BJ (cell line): ENCODE data around the gene DEFB121. TPM values are rescaled to one million over a fixed set of nuclear protein-coding genes. Genes with fewer than 3 reads are reported as not detected.

Source experiments
- CTCF ChIA-PET: fragments of 350-600 bp; formaldehyde crosslinking; extraction: SDS; loops from one replicate; lab custom pipeline; 2021; ENCODE audit warnings: antibody characterized with exemption, inconsistent platforms; lab: Yijun Ruan, JAX
- POLR2A ChIA-PET: fragments of 300-600 bp; sonication (Branson Sonifier 250); formaldehyde crosslinking; extraction: SDS; loops from one replicate; lab custom pipeline; 2021; ENCODE audit warnings: antibody characterized with exemption; lab: Charles Lee
- DNase-seq: peaks from one replicate; pipeline ENCODE4 v3.0.0-alpha.2; 2011; ENCODE audit warnings: low read depth
- H3K27me3 ChIP-seq: 2 replicates; pipeline ENCODE4 v1.6.0; 2011; ENCODE audit warnings: low read length; ENCODE audit not compliant: control insufficient read depth, insufficient read depth
- H3K36me3 ChIP-seq: 2 replicates; pipeline ENCODE4 v1.5.1; 2011; ENCODE audit warnings: low read length; ENCODE audit not compliant: control insufficient read depth, insufficient read depth
- H3K4me3 ChIP-seq: 2 replicates; pipeline ENCODE4 v1.5.1; 2011; ENCODE audit warnings: low read depth, mild to moderate bottlenecking, control low read depth, low read length
- CTCF ChIP-seq: IDR thresholded peaks from 2 replicates; pipeline ENCODE4 v1.5.1; 2011; ENCODE audit warnings: low read depth, mild to moderate bottlenecking, control low read depth, inconsistent platforms, low read length, moderate library complexity; ENCODE audit not compliant: insufficient read depth
- polyA plus RNA-seq: library from polyadenylated mRNA; depleted of rRNA; stranded (reverse); fragments of >200 nt; gene quantifications from 2 replicates; pipeline ENCODE4 v1.2.3, GENCODE V29; 2011

DEFB121 gene
- polyA plus RNA-seq, 1 experiment = not detected

- TF ChIP-seq CTCF = no peak
- no peaks in the 10 kb centered on the region for H3K27me3 ChIP-seq
- ChIA-PET POLR2A (no interaction called here), CTCF (no interaction called here)
- H3K36me3 ChIP-seq = no peaks in the 10 kb centered on the region
- H3K4me3 ChIP-seq = no peak overlapping the region
- DNase-seq = no peak
These were observed 19.8 kb upstream of the DEFB121 start for GRCh38 chr20:31425797-31426196.

GRCh38 chr20:31418307-31418706 lies 12.3 kb upstream of the DEFB121 start:
- TF ChIP-seq CTCF = no peak
- H3K27me3 ChIP-seq = no peaks in the 10 kb centered on the region
- no peak overlapping the region for H3K4me3 ChIP-seq
- ChIA-PET POLR2A (no interaction called here), CTCF (interaction anchor here (0.8 kb wide), 1 partner anchor 85 kb away, joined by 3 read pairs; no protein-coding TSS in a partner anchor)
- no peak for DNase-seq
- H3K36me3 ChIP-seq = no peaks in the 10 kb centered on the region

DNA sequence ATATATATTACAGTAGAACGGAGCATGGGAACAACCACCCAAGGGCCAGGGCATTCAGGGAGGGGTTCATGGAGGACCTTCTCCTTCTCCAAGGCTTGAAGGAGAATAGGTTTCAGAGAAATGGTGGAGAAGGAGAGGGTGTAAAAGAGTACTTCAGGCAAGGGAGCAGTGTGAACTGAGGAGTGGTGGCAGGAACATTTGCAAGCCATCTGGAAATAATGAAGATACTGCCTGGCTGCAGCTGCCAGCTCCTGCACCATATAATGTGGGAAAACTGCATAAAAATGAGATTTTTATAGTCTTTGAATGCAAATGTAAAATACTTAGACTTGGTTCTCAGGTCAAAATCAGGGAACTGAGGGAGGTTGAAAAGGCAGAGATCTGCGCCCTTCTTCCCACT lies 9.6 kb upstream of the DEFB121 start:
- ChIA-PET POLR2A (no interaction called here), CTCF (interaction anchor here (1.7 kb wide), 1 partner anchor 88 kb away, joined by 3 read pairs; no protein-coding TSS in a partner anchor)
- Histone ChIP-seq H3K27me3 (no peaks in the 10 kb centered on the region), H3K36me3 (no peaks in the 10 kb centered on the region), H3K4me3 (no peak overlapping the region)
- no peak for DNase-seq
- no peak for TF ChIP-seq CTCF

GRCh38 chr20:31414381-31414780 lies 8.4 kb upstream of the DEFB121 start:
- no peaks in the 10 kb centered on the region for H3K36me3 ChIP-seq
- ChIA-PET POLR2A (no interaction called here), CTCF (interaction anchor here (0.8 kb wide), 1 partner anchor 89 kb away, joined by 4 read pairs; no protein-coding TSS in a partner anchor)
- no peak overlapping the region for H3K4me3 ChIP-seq
- no peak for DNase-seq
- TF ChIP-seq CTCF = no peak
- no peaks in the 10 kb centered on the region for H3K27me3 ChIP-seq

DNA sequence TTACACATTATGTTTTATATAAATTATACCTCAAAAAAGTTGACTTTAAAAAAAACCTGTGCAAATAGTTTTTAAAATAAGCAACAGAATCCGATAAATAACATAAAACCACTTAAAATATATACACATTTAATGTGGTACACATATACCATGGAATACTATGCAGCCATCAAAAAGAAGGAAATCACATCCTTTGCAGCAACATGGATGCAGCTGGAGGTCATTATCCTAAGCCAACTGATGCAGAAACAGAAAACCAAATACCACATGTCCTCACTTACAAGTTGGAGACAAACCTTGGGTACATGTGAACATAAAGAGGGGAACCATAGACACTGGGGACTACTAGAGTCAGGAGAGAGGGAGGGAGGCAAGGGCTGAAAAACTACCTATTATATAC lies 4.0 kb upstream of the DEFB121 start:
- no peaks in the 10 kb centered on the region for H3K27me3 ChIP-seq
- no peaks in the 10 kb centered on the region for H3K36me3 ChIP-seq
- no peak for DNase-seq
- H3K4me3 ChIP-seq = no peak overlapping the region
- no peak for TF ChIP-seq CTCF
- ChIA-PET CTCF (no interaction called here), POLR2A (no interaction called here)
